ENCODE results near the gene MAT2B. TPM values are rescaled to one million over a fixed set of nuclear protein-coding genes. Genes with fewer than 3 reads are reported as not detected.

Gene MAT2B
- polyA plus RNA-seq, 2 of the 4 experiments (the other 2 are of a cell fraction), result 58.6 to 74.0 TPM

DNA sequence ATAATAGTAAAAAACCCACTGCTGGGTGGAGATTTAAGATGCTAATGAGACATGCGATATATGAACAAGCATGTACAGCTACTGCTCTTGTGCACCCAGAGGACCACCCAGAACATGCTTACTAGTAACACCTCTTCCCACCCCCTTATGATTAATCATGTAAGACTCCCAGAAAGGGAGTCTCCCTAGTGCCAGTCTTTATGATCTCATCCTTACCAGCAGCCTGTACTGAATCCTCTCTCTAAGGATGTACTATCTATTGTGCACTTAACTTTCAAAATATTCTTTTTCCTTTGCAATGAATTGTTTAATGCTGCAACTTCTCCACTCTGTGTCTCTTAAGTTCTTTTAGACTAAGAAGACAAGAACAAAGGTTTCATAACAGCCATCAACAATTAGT lies 9.1 kb upstream of the MAT2B start:
- TF ChIP-seq JUN (IDR thresholded peaks at IDR 0.05), result no peak
- no peak for TF ChIP-seq ESRRA (IDR thresholded peaks at IDR 0.05; ENCODE audit: borderline replicate concordance, low read length)
- no peak for TF ChIP-seq FOSB (CRISPR knock-in tag; IDR thresholded peaks at IDR 0.05)
- TF ChIP-seq, protein P1, sequence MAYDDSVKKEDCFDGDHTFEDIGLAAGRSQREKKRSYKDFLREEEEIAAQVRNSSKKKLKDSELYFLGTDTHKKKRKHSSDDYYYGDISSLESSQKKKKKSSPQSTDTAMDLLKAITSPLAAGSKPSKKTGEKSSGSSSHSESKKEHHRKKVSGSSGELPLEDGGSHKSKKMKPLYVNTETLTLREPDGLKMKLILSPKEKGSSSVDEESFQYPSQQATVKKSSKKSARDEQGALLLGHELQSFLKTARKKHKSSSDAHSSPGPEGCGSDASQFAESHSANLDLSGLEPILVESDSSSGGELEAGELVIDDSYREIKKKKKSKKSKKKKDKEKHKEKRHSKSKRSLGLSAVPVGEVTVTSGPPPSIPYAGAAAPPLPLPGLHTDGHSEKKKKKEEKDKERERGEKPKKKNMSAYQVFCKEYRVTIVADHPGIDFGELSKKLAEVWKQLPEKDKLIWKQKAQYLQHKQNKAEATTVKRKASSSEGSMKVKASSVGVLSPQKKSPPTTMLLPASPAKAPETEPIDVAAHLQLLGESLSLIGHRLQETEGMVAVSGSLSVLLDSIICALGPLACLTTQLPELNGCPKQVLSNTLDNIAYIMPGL (CRISPR knock-in tag; IDR thresholded peaks at IDR 0.05; ENCODE audit: borderline replicate concordance), result no peak
- TF ChIP-seq CBX8 (IDR thresholded peaks at IDR 0.05), result no peak
- no peak for TF ChIP-seq HOXA7 (CRISPR knock-in tag; IDR thresholded peaks at IDR 0.05)
- no peak for TF ChIP-seq BHLHE40 (IDR thresholded peaks at IDR 0.05; ENCODE audit: low read depth, low read length)
- no peak for TF ChIP-seq CEBPB (IDR thresholded peaks at IDR 0.05)
- no peak for TF ChIP-seq HOXB13 (CRISPR knock-in tag; IDR thresholded peaks at IDR 0.05; ENCODE audit: low read depth)
- TF ChIP-seq RNF2 (IDR thresholded peaks at IDR 0.05; ENCODE audit: borderline replicate concordance, low read depth), result no peak
- TF ChIP-seq MAFK (IDR thresholded peaks at IDR 0.05; ENCODE audit: partially characterized antibody), result no peak
- no peak for TF ChIP-seq CHD2 (IDR thresholded peaks at IDR 0.05; ENCODE audit: low read length, partially characterized antibody)
- TF ChIP-seq MYC (IDR thresholded peaks at IDR 0.05; ENCODE audit: borderline replicate concordance, low read length), result no peak
- WGBS (ENCODE audit: missing lambda C conversion rate), result 96% methylated on average over 1 of the region's 1 CpG
- DNase-seq (ENCODE audit: low read depth in 1 of 2, low spot score in 1 of 2) (no peak), ATAC-seq (0 out of 6 replicates have a peak, but pooled peaks of 1 of the 2 experiments have one; percentile 30), FAIRE-seq (no peak)
- no peaks in the 10 kb centered on the region for H3K9me3 ChIP-seq
- H3K4me3 ChIP-seq, result no peak overlapping the region
- no peaks in the 10 kb centered on the region for H3K4me1 ChIP-seq
- H3K4me2 ChIP-seq, result no peak overlapping the region
- no peak overlapping the region for H3K27ac ChIP-seq
- CTCF ChIA-PET, result interaction anchor here (0.9 kb wide), 1 partner anchor 9 kb away, joined by 3 read pairs; the partner anchor contains the start of gene MAT2B
- POLR2A ChIA-PET, result interaction anchor here (1.2 kb wide), 1 partner anchor 9 kb away, joined by 4 read pairs; the partner anchor contains the start of gene MAT2B

DNA sequence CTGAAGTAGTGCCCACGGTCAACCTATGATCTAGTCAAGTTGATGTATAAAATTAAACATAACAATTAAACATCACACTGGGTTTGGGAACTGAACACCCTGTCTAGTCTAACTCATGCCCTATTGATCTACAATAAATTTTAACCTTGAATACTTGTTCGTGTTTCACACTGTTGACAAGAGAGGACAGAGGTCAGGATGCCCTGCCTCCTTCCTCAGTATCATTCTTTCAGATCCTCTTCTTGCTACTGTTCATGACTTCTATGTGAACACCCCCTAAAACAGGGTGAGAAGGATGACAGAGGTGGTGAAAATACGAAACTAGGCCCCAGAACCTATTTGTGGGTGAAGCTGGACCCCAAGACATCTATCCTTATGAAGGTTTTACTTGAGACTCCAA lies 8.1 kb upstream of the MAT2B start:
- TF ChIP-seq RAD21 (conservative IDR thresholded peaks at IDR 0.05 in 1 of 2, IDR thresholded peaks at IDR 0.05 in 1 of 2), result no peak
- TF ChIP-seq, protein P2, sequence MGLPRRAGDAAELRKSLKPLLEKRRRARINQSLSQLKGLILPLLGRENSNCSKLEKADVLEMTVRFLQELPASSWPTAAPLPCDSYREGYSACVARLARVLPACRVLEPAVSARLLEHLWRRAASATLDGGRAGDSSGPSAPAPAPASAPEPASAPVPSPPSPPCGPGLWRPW (IDR thresholded peaks at IDR 0.05), result no peak
- TF ChIP-seq HOXB13 (CRISPR knock-in tag; IDR thresholded peaks at IDR 0.05; ENCODE audit: low read depth), result no peak
- TF ChIP-seq CHD4 (IDR thresholded peaks at IDR 0.05; ENCODE audit: borderline replicate concordance), result no peak
- TF ChIP-seq, protein P3, sequence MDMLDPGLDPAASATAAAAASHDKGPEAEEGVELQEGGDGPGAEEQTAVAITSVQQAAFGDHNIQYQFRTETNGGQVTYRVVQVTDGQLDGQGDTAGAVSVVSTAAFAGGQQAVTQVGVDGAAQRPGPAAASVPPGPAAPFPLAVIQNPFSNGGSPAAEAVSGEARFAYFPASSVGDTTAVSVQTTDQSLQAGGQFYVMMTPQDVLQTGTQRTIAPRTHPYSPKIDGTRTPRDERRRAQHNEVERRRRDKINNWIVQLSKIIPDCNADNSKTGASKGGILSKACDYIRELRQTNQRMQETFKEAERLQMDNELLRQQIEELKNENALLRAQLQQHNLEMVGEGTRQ (IDR thresholded peaks at IDR 0.05), result no peak
- no peak for TF ChIP-seq ESRRA (IDR thresholded peaks at IDR 0.05; ENCODE audit: borderline replicate concordance, low read length)
- TF ChIP-seq SREBF2 (IDR thresholded peaks at IDR 0.05), result no peak
- no peak for TF ChIP-seq POLR2AphosphoS2 (conservative IDR thresholded peaks at IDR 0.05; ENCODE audit: low read length)
- TF ChIP-seq CHD2 (IDR thresholded peaks at IDR 0.05; ENCODE audit: low read length, partially characterized antibody), result no peak
- no peaks in the 10 kb centered on the region for H3K4me1 ChIP-seq
- no peaks in the 10 kb centered on the region for H3K9me3 ChIP-seq
- FAIRE-seq, result no peak
- ATAC-seq, result no peak
- ChIA-PET POLR2A (no interaction called here), CTCF (interaction anchor here (0.6 kb wide), 1 partner anchor 163 kb away, joined by 3 read pairs; no protein-coding TSS in a partner anchor)
- H3K4me2 ChIP-seq, result no peak overlapping the region
- no peak overlapping the region for H3K27ac ChIP-seq
- H3K4me3 ChIP-seq, result no peak overlapping the region
- WGBS (ENCODE audit: missing lambda C conversion rate), result 88% methylated on average over 3 of the region's 3 CpGs
- no peak for DNase-seq (ENCODE audit: low read depth in 1 of 2, low spot score in 1 of 2)

DNA sequence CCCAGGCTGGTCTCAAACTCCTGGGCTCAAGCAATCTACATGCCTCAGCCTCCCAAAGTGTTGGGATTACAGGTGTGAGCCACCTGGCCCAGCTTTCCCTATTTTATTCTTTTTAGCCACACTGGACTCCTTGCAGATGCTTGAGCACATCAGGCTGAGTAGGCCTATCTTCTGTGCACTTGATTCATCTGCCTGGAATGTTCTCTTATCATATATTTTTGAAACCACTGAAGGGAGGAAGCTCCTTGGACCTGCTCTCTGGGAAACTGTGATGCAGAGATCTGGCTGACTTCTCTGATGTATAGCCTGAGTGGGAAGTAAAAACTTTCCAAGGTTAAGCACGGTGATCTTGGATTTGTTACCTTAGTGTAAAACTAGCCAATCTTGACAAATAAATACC lies 6.5 kb upstream of the MAT2B start:
- TF ChIP-seq TFCP2L1 (CRISPR knock-in tag; IDR thresholded peaks at IDR 0.05) (no peak), NR3C1 (IDR thresholded peaks at IDR 0.05) (no peak), CHD4 (IDR thresholded peaks at IDR 0.05; ENCODE audit: borderline replicate concordance) (no peak), GATA3 (IDR thresholded peaks at IDR 0.05; ENCODE audit: borderline replicate concordance) (no peak), JUN (IDR thresholded peaks at IDR 0.05) (no peak), EHF (CRISPR knock-in tag; IDR thresholded peaks at IDR 0.05) (no peak), MAZ (IDR thresholded peaks at IDR 0.05; ENCODE audit: borderline replicate concordance, low read depth, low read length) (no peak)
- TF ChIP-seq, protein P4, sequence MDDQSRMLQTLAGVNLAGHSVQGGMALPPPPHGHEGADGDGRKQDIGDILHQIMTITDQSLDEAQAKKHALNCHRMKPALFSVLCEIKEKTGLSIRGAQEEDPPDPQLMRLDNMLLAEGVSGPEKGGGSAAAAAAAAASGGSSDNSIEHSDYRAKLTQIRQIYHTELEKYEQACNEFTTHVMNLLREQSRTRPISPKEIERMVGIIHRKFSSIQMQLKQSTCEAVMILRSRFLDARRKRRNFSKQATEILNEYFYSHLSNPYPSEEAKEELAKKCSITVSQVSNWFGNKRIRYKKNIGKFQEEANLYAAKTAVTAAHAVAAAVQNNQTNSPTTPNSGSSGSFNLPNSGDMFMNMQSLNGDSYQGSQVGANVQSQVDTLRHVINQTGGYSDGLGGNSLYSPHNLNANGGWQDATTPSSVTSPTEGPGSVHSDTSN (IDR thresholded peaks at IDR 0.05), result no peak
- no peak for DNase-seq (ENCODE audit: low read depth in 1 of 2, low spot score in 1 of 2)
- POLR2A ChIA-PET, result no interaction called here

More for the DNA sequence above, 6.5 kb upstream of the MAT2B start:
- Histone ChIP-seq H3K4me1 (peaks cover 4% of the 10 kb centered on the region; the same call in 2 of the 3 replicates), H3K4me2 (no peak overlapping the region), H3K27ac (no peak overlapping the region), H3K9me3 (no peaks in the 10 kb centered on the region), H3K4me3 (no peak overlapping the region)
- peak in 1 of 2 experiments; percentile 23; a peak in 2 of 6 replicates for ATAC-seq
- 89% methylated on average over 1 of the region's 1 CpG for WGBS (ENCODE audit: missing lambda C conversion rate)
- FAIRE-seq, result no peak
- CTCF ChIA-PET, result interaction anchor here (0.6 kb wide), 1 partner anchor 28 kb away, joined by 3 read pairs; no protein-coding TSS in a partner anchor
